ENCODE data around the gene PDE4D. TPM values are rescaled to one million over a fixed set of nuclear protein-coding genes. Genes with fewer than 3 reads are reported as not detected.

Gene PDE4D
- total RNA-seq, 1 experiment from 2014 or later, result 5.3 TPM

GRCh38 chr5:59779453-59779852 lies 114.1 kb downstream of the PDE4D start:
- no peak for DNase-seq
- H3K27me3 ChIP-seq (ENCODE audit: control insufficient read depth, insufficient read depth, low read length), result no peaks in the 10 kb centered on the region
- H3K4me3 ChIP-seq (ENCODE audit: insufficient read depth, low read depth, low read length), result no peak overlapping the region
- no peaks in the 10 kb centered on the region for H3K36me3 ChIP-seq (replicated peaks; ENCODE audit: control insufficient read depth, insufficient read depth, low read length)

- Histone ChIP-seq H3K27me3 (ENCODE audit: control insufficient read depth, insufficient read depth, low read length) (no peaks in the 10 kb centered on the region), H3K36me3 (replicated peaks; ENCODE audit: control insufficient read depth, insufficient read depth, low read length) (no peaks in the 10 kb centered on the region), H3K4me3 (ENCODE audit: insufficient read depth, low read depth, low read length) (no peak overlapping the region)
- DNase-seq, result no peak
Observed at GRCh38 chr5:59777028-59777427, 116.5 kb downstream of the PDE4D start.

DNA sequence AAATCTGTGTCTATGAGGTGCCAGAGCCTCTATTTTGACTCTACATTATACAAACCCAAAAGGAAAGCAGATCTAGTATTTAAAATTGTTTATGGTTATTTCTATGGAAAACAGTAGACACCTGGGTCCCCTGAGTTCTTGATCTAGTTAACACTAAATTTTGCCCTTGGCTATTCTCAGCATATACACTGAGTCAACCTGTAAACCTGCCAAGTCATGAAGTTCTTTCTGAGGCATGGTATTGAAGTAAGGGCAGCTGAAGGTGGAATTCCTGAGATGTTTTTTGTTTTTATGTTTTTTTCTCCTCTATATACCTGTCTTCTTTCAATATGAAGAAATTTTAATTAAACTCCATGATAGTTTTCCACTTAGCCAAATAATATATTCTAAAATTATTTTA lies 120.2 kb downstream of the PDE4D start:
- Histone ChIP-seq H3K36me3 (replicated peaks; ENCODE audit: control insufficient read depth, insufficient read depth, low read length) (no peaks in the 10 kb centered on the region), H3K4me3 (ENCODE audit: insufficient read depth, low read depth, low read length) (no peak overlapping the region), H3K27me3 (ENCODE audit: control insufficient read depth, insufficient read depth, low read length) (peaks cover 4% of the 10 kb centered on the region)
- DNase-seq, result no peak

- H3K4me3 ChIP-seq (ENCODE audit: insufficient read depth, low read depth, low read length), result no peak overlapping the region
- H3K27me3 ChIP-seq (ENCODE audit: control insufficient read depth, insufficient read depth, low read length), result peaks cover 9% of the 10 kb centered on the region
- no peak for DNase-seq
- H3K36me3 ChIP-seq (replicated peaks; ENCODE audit: control insufficient read depth, insufficient read depth, low read length), result no peaks in the 10 kb centered on the region
Observed at GRCh38 chr5:59772757-59773156, 120.8 kb downstream of the PDE4D start.

DNA sequence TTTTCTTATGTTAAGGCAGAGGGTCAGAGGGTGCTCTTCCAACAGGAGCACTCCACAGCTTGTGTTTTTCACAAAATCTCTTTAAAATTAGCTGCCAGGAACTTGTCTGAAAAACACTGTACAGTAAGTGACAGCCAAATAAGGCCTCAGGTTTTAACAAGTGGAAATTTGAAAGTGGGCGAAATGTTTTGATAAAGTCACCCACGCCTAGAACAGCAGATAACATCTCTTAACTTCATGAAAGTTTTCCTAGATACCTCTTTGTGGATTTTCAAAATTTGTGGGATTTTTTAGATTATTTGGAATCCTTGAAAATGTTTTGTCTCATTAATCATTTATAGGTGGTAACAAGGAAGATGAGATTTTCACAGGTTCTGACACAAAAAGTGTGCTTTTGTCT lies 121.3 kb downstream of the PDE4D start:
- Histone ChIP-seq H3K4me3 (ENCODE audit: insufficient read depth, low read depth, low read length) (no peak overlapping the region), H3K27me3 (ENCODE audit: control insufficient read depth, insufficient read depth, low read length) (peaks cover 13% of the 10 kb centered on the region), H3K36me3 (replicated peaks; ENCODE audit: control insufficient read depth, insufficient read depth, low read length) (no peaks in the 10 kb centered on the region)
- no peak for DNase-seq

DNA sequence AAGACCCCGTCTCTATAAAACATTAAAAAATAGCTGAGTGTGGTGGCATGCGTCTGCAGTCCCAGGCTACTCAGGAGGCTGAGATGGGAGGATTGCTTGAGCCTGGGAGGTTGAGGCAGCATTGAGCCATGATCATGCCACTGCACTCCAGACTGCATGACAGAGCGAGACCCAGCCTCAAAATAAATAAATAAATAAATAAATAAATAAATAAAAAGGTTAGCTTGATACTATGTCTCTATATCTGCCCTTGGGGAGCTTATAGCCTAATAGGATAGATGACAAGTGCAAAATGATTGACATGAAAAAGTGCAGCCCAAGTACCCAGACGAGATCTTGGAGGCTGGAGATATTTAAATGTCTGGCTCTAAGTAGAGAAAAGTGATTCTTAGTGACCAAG lies 122.6 kb downstream of the PDE4D start:
- no peaks in the 10 kb centered on the region for H3K36me3 ChIP-seq (replicated peaks; ENCODE audit: control insufficient read depth, insufficient read depth, low read length)
- no peak overlapping the region for H3K4me3 ChIP-seq (ENCODE audit: insufficient read depth, low read depth, low read length)
- peaks cover 15% of the 10 kb centered on the region for H3K27me3 ChIP-seq (ENCODE audit: control insufficient read depth, insufficient read depth, low read length)
- DNase-seq, result no peak

GRCh38 chr5:59769832-59770231 lies 123.7 kb downstream of the PDE4D start:
- no peaks in the 10 kb centered on the region for H3K36me3 ChIP-seq (replicated peaks; ENCODE audit: control insufficient read depth, insufficient read depth, low read length)
- peaks cover 15% of the 10 kb centered on the region for H3K27me3 ChIP-seq (ENCODE audit: control insufficient read depth, insufficient read depth, low read length)
- no peak overlapping the region for H3K4me3 ChIP-seq (ENCODE audit: insufficient read depth, low read depth, low read length)
- no peak for DNase-seq

DNA sequence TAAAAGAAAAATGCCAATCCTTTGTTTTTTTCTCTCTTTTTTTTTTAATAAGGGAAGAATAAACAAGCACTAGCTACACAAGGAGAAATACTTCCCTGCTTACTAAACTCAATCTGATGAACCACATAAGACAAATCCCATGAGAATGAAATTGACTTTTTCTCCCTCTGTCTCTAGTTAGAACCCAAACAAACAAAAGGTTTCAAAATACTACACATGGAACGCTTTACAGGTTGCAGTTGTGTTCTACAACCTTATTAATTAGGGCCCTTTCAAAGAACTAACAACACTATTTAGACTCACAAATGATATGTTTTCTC lies 124.5 kb downstream of the PDE4D start:
- no peaks in the 10 kb centered on the region for H3K36me3 ChIP-seq (replicated peaks; ENCODE audit: control insufficient read depth, insufficient read depth, low read length)
- H3K27me3 ChIP-seq (ENCODE audit: control insufficient read depth, insufficient read depth, low read length), result peaks cover 15% of the 10 kb centered on the region
- H3K4me3 ChIP-seq (ENCODE audit: insufficient read depth, low read depth, low read length), result peak overlapping the region; percentile 56

GRCh38 chr5:59768152-59769040 lies 125.1 kb downstream of the PDE4D start:
- H3K36me3 ChIP-seq (replicated peaks; ENCODE audit: control insufficient read depth, insufficient read depth, low read length), result no peaks in the 10 kb centered on the region
- H3K4me3 ChIP-seq (ENCODE audit: insufficient read depth, low read depth, low read length), result peak overlapping the region; percentile 56
- peaks cover 15% of the 10 kb centered on the region for H3K27me3 ChIP-seq (ENCODE audit: control insufficient read depth, insufficient read depth, low read length)
- peak; percentile 15 for DNase-seq

More for the DNA sequence above, 124.5 kb downstream of the PDE4D start:
- no peak for DNase-seq

DNA sequence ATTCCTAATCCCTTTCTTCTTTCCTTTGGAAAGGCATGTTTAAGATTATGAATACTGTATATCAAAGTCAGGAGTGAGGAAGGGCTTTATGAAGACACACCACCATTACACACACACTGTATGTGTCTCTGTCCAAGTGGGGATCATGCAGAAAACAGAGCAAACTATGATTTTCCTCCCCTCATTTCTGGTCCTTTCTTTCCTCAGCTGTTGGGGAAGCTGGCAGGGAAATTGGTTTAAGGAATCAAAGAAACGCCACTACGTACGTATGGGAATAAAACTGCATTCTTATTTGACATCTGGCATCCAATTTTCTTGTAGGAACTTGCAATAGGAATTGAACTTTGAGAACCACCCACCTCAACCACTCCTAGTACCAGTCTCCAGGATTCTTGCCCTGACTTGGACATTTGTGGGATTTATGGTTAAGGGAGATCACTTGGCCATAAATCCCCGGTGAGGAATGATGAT lies 125.8 kb downstream of the PDE4D start:
- Histone ChIP-seq H3K4me3 (ENCODE audit: insufficient read depth, low read depth, low read length) (peak overlapping the region; percentile 56; the same call in 1 of the 2 replicates), H3K36me3 (replicated peaks; ENCODE audit: control insufficient read depth, insufficient read depth, low read length) (no peaks in the 10 kb centered on the region), H3K27me3 (ENCODE audit: control insufficient read depth, insufficient read depth, low read length) (peaks cover 15% of the 10 kb centered on the region)
- no peak for DNase-seq

DNA sequence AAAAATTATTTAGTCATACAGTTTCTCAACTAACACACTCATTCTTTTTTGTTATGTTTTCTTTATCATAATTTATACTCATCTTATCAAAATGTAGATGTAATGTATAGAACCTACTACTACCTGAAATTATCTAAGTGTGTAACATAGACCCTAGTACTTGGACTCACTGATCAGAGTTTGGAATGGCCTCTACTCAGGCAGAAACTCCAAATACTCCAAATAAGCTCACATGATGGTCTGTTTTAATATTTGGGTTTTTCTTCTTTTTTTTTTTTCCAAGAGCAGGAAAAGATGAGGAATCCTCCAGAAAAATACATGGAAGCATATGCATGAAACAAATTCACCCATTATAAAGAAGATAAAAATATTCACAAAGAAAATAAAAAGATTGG lies 126.3 kb downstream of the PDE4D start:
- no peak for DNase-seq
- no peak overlapping the region; the same call in 1 of the 2 replicates for H3K4me3 ChIP-seq (ENCODE audit: insufficient read depth, low read depth, low read length)
- peaks cover 15% of the 10 kb centered on the region for H3K27me3 ChIP-seq (ENCODE audit: control insufficient read depth, insufficient read depth, low read length)
- no peaks in the 10 kb centered on the region for H3K36me3 ChIP-seq (replicated peaks; ENCODE audit: control insufficient read depth, insufficient read depth, low read length)

DNA sequence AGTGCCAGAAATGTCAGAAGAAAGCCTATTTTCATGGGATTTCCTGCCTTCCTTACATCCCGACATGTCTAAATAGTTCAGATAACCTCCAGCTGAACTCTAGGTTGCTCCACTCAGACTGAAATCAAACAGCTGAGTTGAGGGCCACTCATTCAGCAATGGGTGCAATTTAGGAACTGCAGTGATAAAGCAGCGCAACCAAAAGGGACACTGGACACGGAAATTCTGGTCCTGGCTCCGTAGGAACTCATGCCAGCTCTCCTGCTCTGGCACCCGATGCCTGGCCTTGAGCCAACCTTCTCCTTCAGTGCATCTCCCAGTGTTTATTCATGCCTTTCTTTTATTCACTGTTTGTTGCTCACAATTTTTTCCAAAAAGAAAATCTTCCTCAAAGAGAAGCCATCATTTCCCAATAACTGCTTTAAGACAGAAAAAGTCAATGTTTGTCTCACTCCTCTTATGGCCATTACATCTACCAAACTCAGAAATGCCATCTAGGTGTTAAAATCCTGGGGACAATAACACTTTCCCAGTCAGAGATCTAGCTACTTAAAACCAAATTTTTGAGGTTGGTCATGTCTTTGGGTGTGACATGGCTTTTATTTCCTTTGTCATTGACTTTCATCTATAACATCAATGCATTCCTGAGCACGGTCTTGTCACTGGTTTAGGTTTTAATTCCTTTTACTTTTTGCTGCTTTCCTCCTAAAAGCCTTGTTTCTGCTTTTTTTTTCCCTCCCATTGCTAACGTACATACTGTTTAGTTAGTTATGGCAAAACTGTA lies 126.9 kb downstream of the PDE4D start:
- Histone ChIP-seq H3K27me3 (ENCODE audit: control insufficient read depth, insufficient read depth, low read length) (peaks cover 15% of the 10 kb centered on the region), H3K4me3 (ENCODE audit: insufficient read depth, low read depth, low read length) (no peak overlapping the region; the same call in 1 of the 2 replicates)
- no peak for DNase-seq

GRCh38 chr5:59765446-59765845 lies 128.1 kb downstream of the PDE4D start:
- Histone ChIP-seq H3K4me3 (ENCODE audit: insufficient read depth, low read depth, low read length) (no peak overlapping the region), H3K36me3 (replicated peaks; ENCODE audit: control insufficient read depth, insufficient read depth, low read length) (no peaks in the 10 kb centered on the region), H3K27me3 (ENCODE audit: control insufficient read depth, insufficient read depth, low read length) (peaks cover 15% of the 10 kb centered on the region)
- no peak for DNase-seq

More for the DNA sequence above, 126.9 kb downstream of the PDE4D start:
- no peaks in the 10 kb centered on the region for H3K36me3 ChIP-seq (replicated peaks; ENCODE audit: control insufficient read depth, insufficient read depth, low read length)

DNA sequence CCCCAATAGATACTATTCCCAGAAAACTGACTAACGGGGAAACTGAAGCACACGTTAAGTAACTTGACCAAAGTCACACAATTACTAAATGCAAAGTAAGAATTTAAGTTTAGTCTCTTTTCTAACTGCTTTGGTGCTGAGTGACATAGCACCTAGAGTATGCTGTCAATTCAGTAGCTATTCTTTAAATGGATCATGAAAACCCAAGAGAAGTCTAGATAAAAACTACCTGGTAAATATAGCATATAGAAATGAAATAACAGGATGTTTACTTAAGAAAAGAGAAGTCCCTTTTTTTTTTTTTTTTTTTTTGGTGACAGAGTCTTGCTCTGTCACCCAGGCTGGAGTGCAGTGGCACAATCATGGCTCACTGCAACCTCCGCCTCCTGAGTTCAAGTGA lies 129.2 kb downstream of the PDE4D start:
- Histone ChIP-seq H3K36me3 (replicated peaks; ENCODE audit: control insufficient read depth, insufficient read depth, low read length) (no peaks in the 10 kb centered on the region), H3K27me3 (ENCODE audit: control insufficient read depth, insufficient read depth, low read length) (peaks cover 15% of the 10 kb centered on the region), H3K4me3 (ENCODE audit: insufficient read depth, low read depth, low read length) (no peak overlapping the region)
- no peak for DNase-seq

- Histone ChIP-seq H3K4me3 (ENCODE audit: insufficient read depth, low read depth, low read length) (no peak overlapping the region), H3K27me3 (ENCODE audit: control insufficient read depth, insufficient read depth, low read length) (peaks cover 13% of the 10 kb centered on the region), H3K36me3 (replicated peaks; ENCODE audit: control insufficient read depth, insufficient read depth, low read length) (no peaks in the 10 kb centered on the region)
- DNase-seq, result no peak
Observed at GRCh38 chr5:59763541-59763940, 130.0 kb downstream of the PDE4D start.

Data from H7 (cell line).